HepG2 (cell line): ENCODE results near the gene ADARB2.

Experiments used
- ATF7 ChIP-seq, 2 experiments: fragments of 450-650 bp in 1 of 2; sonication (generic) in 1 of 2; formaldehyde crosslinking in 1 of 2; IDR thresholded peaks; 2 replicates each; pipeline versions ENCODE4 v1.4.0 to v1.6.1; 2016 to 2020; ENCODE audit warnings: antibody characterized with exemption in 1 of 2, mild to moderate bottlenecking in 1 of 2, missing genetic modification reagents in 1 of 2
- CBX2 ChIP-seq, 2 experiments: fragments of 200-600 bp in 1 of 2; sonication (generic); formaldehyde crosslinking in 1 of 2; IDR thresholded peaks; 2 replicates each; pipeline versions ENCODE4 v1.7.0 to v1.8.1; 2018 to 2022; ENCODE audit warnings: low read depth in 2 of 2, low read length in 1 of 2, mild to moderate bottlenecking in 1 of 2, missing genetic modification reagents in 1 of 2
- E2F1 ChIP-seq: sonication (generic); formaldehyde crosslinking; IDR thresholded peaks from 2 replicates; pipeline ENCODE4 v1.5.0; 2020; ENCODE audit warnings: missing genetic modification reagents
- POLR2AphosphoS5 ChIP-seq: IDR thresholded peaks from 2 replicates; pipeline ENCODE4 v1.6.1; 2012; ENCODE audit warnings: low read depth, low read length
- PRDM10 ChIP-seq: sonication (generic); formaldehyde crosslinking; IDR thresholded peaks from 2 replicates; pipeline ENCODE4 v1.4.0; 2020; ENCODE audit warnings: low read depth, missing genetic modification reagents
- SIN3A ChIP-seq: IDR thresholded peaks from 2 replicates; pipeline ENCODE4 v1.6.1; 2011; ENCODE audit warnings: low read depth, mild to moderate bottlenecking, control low read depth, low read length, borderline replicate concordance
- SMC3 ChIP-seq: IDR thresholded peaks from 2 replicates; pipeline ENCODE4 v1.6.1; 2011; ENCODE audit warnings: low read length, improper control_type of control experiment
- SNRNP70 ChIP-seq: fragments of 200-400 bp; formaldehyde crosslinking; IDR thresholded peaks from 2 replicates; pipeline ENCODE4 v1.6.1; 2017; ENCODE audit warnings: mild to moderate bottlenecking, low read depth, low read length, moderate library complexity
- ZNF367 ChIP-seq: sonication (generic); formaldehyde crosslinking; IDR thresholded peaks from 2 replicates; pipeline ENCODE4 v1.4.0; 2020; ENCODE audit warnings: missing genetic modification reagents, borderline replicate concordance
- ZNF530 ChIP-seq: sonication (generic); formaldehyde crosslinking; IDR thresholded peaks from 2 replicates; pipeline ENCODE4 v1.5.0; 2020; ENCODE audit warnings: low read depth, mild to moderate bottlenecking, missing genetic modification reagents
- ZSCAN21 ChIP-seq: sonication (generic); formaldehyde crosslinking; IDR thresholded peaks from 2 replicates; pipeline ENCODE4 v1.8.0; 2022; ENCODE audit warnings: mild to moderate bottlenecking, missing genetic modification reagents, moderate library complexity, borderline replicate concordance
- TF ChIP-seq, protein P1 (sequence below): sonication (generic); formaldehyde crosslinking; IDR thresholded peaks from 2 replicates; pipeline ENCODE4 v1.5.0; 2020; ENCODE audit warnings: missing genetic modification reagents

DNA sequence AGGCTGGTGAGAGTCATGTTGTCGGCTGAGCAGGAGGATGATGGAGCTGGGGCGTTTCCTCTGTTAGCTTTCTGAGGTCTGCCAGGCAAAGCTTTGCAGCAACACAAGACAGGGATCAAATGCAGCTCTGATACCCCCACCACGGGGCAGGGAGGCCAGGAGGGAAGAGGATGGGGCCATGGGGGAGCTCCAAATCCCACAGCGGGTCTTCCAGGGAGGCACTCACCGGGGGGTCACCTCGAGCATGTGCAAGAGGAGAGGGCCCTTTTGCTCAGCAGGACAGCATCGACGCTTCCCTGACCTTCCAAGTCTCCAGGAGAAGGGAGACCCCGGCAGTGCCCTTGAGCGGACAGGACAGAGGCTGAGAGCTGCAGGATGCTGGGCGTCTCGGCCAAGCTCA is 553.6 kb downstream of the ADARB2 start:
- TF ChIP-seq POLR2AphosphoS5 (no peak), SIN3A (no peak), E2F1 (CRISPR knock-in tag) (no peak), ZNF367 (no peak), SNRNP70 (no peak), ZNF530 (CRISPR knock-in tag) (no peak), ATF7 (IDR thresholded peaks at IDR 0.05) (no peak), ATF7 (CRISPR knock-in tag; IDR thresholded peaks at IDR 0.05) (no peak), ZSCAN21 (CRISPR knock-in tag) (no peak), CBX2 (IDR thresholded peaks at IDR 0.05; ENCODE audit: low read depth, low read length) (no peak), CBX2 (CRISPR knock-in tag; IDR thresholded peaks at IDR 0.05; ENCODE audit: low read depth) (no peak), SMC3 (no peak), PRDM10 (CRISPR knock-in tag) (no peak)
- TF ChIP-seq, protein P1, sequence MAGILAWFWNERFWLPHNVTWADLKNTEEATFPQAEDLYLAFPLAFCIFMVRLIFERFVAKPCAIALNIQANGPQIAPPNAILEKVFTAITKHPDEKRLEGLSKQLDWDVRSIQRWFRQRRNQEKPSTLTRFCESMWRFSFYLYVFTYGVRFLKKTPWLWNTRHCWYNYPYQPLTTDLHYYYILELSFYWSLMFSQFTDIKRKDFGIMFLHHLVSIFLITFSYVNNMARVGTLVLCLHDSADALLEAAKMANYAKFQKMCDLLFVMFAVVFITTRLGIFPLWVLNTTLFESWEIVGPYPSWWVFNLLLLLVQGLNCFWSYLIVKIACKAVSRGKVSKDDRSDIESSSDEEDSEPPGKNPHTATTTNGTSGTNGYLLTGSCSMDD: no peak
